Psoas muscle (tissue), 8 donors: ENCODE data around the gene IFIT2. TPM values are rescaled to one million over a fixed set of nuclear protein-coding genes. Genes with fewer than 3 reads are reported as not detected.

Source experiments
- ATAC-seq, 4 donors: fragments of 200-7000 bp; cut with Tn5 transposase; one replicate each; pipeline ENCODE4 v1.9.1; 2020; ENCODE audit warnings: moderate library complexity in 3 of 4, mild to moderate bottlenecking in 2 of 4
- DNase-seq, 2 donors: peaks; one replicate each; pipeline ENCODE4 v3.0.0-alpha.2; 2020
- H3K27ac ChIP-seq: fragments of 200-600 bp; one replicate; pipeline ENCODE4 v1.8.0; 2022
- H3K27me3 ChIP-seq, 3 donors: fragments of 200-600 bp in 1 of 3; one replicate each; pipeline versions ENCODE4 v1.6.1 to v1.8.0; 2013 to 2022; ENCODE audit warnings: low read length in 2 of 3, mild to moderate bottlenecking in 2 of 3, moderate library complexity in 1 of 3; ENCODE audit not compliant: insufficient read depth in 3 of 3
- H3K36me3 ChIP-seq, 2 donors: fragments of 200-600 bp in 1 of 2; one replicate each; pipeline versions ENCODE4 v1.6.1 to v1.8.0; 2013 to 2022; ENCODE audit warnings: low read depth in 1 of 2, mild to moderate bottlenecking in 1 of 2, moderate library complexity in 1 of 2; ENCODE audit not compliant: insufficient read depth in 1 of 2
- H3K4me1 ChIP-seq: fragments of 200-600 bp; one replicate; pipeline ENCODE4 v1.8.0; 2022
- H3K4me3 ChIP-seq: fragments of 200-600 bp; one replicate; pipeline ENCODE4 v1.8.0; 2022; ENCODE audit warnings: mild to moderate bottlenecking
- H3K9me3 ChIP-seq: fragments of 200-600 bp; one replicate; pipeline ENCODE4 v1.8.0; 2022
- CTCF ChIP-seq: fragments of 200-600 bp; IDR thresholded peaks from one replicate; pipeline ENCODE4 v1.8.0; 2022; ENCODE audit warnings: antibody characterized with exemption
- WGBS, 3 donors: extraction: QIAGEN DNeasy Blood & Tissue Kit; methylation state at CpG; one replicate each; pipeline versions ENCODE4 v1.1.6 to v1.1.7; 2013; 5-methylcytosine and 5-hydroxymethylcytosine counted together
- intact Hi-C, 2 donors: fragments of 100-400 bp; cut with DNase I; formaldehyde crosslinking; loops; one replicate each; pipeline versions ENCODE4 v1.11.0 to v1.14.2; 2022
- polyA plus RNA-seq, 3 donors: library from polyadenylated mRNA; stranded (reverse); fragments of 200-250 nt; gene quantifications; one replicate each; pipeline ENCODE4 v1.2.3, GENCODE V29; 2013
- total RNA-seq, 4 donors: library from RNA; stranded (reverse); fragmentation: NEBNext Ultra II Directional in 2 of 4; extraction: Animal tissue kit (Norgen Biotek cat#: 25700) in 2 of 4; gene quantifications; one replicate each; pipeline versions ENCODE4 v1.2.1 to v1.2.4, GENCODE V29; 2021 to 2023
- donor health status: healthy with polysubstance abuse.
- donor health status: DM: no; HTN: no; CAD: no; lungs with moderate emphysema.
- donor health status: Bipolar disorder and iron deficiency.
- donor health status: healthy.
- donor health status: DM: yes; HTN: yes; CAD: no.
- donor health status: DM: no; HTN: no; CAD: no.
- donor health status: DM: no; HTN: no; CAD: no.
- donor health status: DM: yes; HTN: yes; CAD: no.

Gene IFIT2
- total and polyA plus RNA-seq, 7 donors: 1.2 to 4.2 (median 1.3) TPM

DNA sequence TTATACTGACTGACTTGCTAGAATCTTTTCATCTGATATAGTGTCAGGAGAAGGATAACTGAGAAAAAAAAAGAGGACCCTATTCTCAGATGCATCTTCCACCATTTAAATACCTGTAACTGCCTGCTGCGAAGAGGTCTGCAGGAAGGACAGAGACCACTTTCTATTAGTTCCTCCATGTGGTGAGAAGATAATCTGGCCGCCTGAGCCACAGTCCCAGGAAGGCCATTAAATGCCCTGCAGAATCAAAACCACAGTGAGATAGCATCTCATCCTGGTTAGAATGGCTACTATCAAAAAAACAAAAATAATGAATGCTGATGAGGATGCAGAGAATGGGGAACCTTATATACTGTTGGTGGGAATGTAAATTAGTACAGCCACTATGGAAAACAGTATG is 56.1 kb downstream of the IFIT2 start:
- ATAC-seq (no peak), DNase-seq (no peak)
- Histone ChIP-seq H3K9me3 (no peaks in the 10 kb centered on the region), H3K27me3 (no peaks in the 10 kb centered on the region), H3K4me3 (no peak overlapping the region), H3K36me3 (no peaks in the 10 kb centered on the region), H3K27ac (no peak overlapping the region), H3K4me1 (peaks cover under 1% of the 10 kb centered on the region)
- intact Hi-C loops: no loop called here
- TF ChIP-seq CTCF: no peak
- WGBS, 3 donors: 82 to 90% (median 87%) methylated on average over 2 of the region's 2 CpGs

Other genes starting within 250 kb of the IFIT2 start
- gene CH25H, start 94.7 kb upstream of the IFIT2 start, total RNA-seq: 1 to 10 TPM in 1 of 4 donors, under 1 TPM in 1, not detected in 2; 0.13 to 1.1 TPM
- gene CH25H, start 94.7 kb upstream of the IFIT2 start, polyA plus RNA-seq: under 1 TPM; 0.05 to 0.35 (median 0.25) TPM
- 10 to 100 TPM in 3 of 4 donors, 1 to 10 TPM in 1; 7.7 to 14.2 (median 12.3) TPM for gene LIPA, start 50.3 kb upstream of the IFIT2 start, total RNA-seq
- 10 to 100 TPM in 1 of 3 donors, 1 to 10 TPM in 2; 7.6 to 10.3 (median 8.2) TPM for gene LIPA, start 50.3 kb upstream of the IFIT2 start, polyA plus RNA-seq
- gene IFIT3, start 26.0 kb downstream of the IFIT2 start, total RNA-seq: 1 to 10 TPM; 2.7 to 7.1 (median 5.5) TPM
- 1 to 10 TPM; 2.0 to 4.6 (median 2.6) TPM for gene IFIT3, start 26.0 kb downstream of the IFIT2 start, polyA plus RNA-seq
- gene IFIT1B, start 76.0 kb downstream of the IFIT2 start, total RNA-seq: 1 to 10 TPM in 1 of 4 donors, not detected in 3; 1.4 TPM
- not detected for gene IFIT1B, start 76.0 kb downstream of the IFIT2 start, polyA plus RNA-seq
- 10 to 100 TPM in 1 of 4 donors, 1 to 10 TPM in 3; 1.6 to 22.5 (median 4.3) TPM for gene IFIT1, start 90.6 kb downstream of the IFIT2 start, total RNA-seq
- gene IFIT1, start 90.6 kb downstream of the IFIT2 start, polyA plus RNA-seq: 1 to 10 TPM; 1.8 to 4.2 (median 2.7) TPM
- 1 to 10 TPM; 2.8 to 6.9 (median 3.9) TPM for gene IFIT5, start 112.5 kb downstream of the IFIT2 start, total RNA-seq
- gene IFIT5, start 112.5 kb downstream of the IFIT2 start, polyA plus RNA-seq: 1 to 10 TPM; 2.0 to 5.2 (median 2.5) TPM
- 1 to 10 TPM in 3 of 4 donors, under 1 TPM in 1; 0.98 to 1.9 (median 1.2) TPM for gene SLC16A12, start 233.5 kb downstream of the IFIT2 start, total RNA-seq
- 1 to 10 TPM in 2 of 3 donors, under 1 TPM in 1; 0.74 to 1.2 (median 1.1) TPM for gene SLC16A12, start 233.5 kb downstream of the IFIT2 start, polyA plus RNA-seq